HepG2 (cell line): ENCODE measurements around the gene TGM2. TPM values are rescaled to one million over a fixed set of nuclear protein-coding genes. Genes with fewer than 3 reads are reported as not detected.

Experiments used
- ATAC-seq: fragments of 200-7000 bp; cut with Tn5 transposase; 3 replicates; pipeline ENCODE4 v1.9.1; 2020; ENCODE audit warnings: mild to moderate bottlenecking, moderate library complexity
- BruUV-seq: library from RNA; stranded (reverse); fragments of 400-500 nt; replicated peaks from 2 replicates; lab custom pipeline; 2021; lab: Mats Ljungman, UMichigan
- CTCF ChIA-PET: fragments of 300-600 bp; formaldehyde crosslinking; extraction: SDS; loops from one replicate; lab custom pipeline; 2021; ENCODE audit warnings: low total read pairs, inconsistent platforms, low intra/inter-chr PET ratio; lab: Yijun Ruan, JAX
- POLR2A ChIA-PET: fragments of 350-600 bp; sonication (Branson Sonifier 250); formaldehyde crosslinking; loops from one replicate; lab custom pipeline; 2020; ENCODE audit warnings: antibody characterized with exemption, inconsistent platforms; lab: Yijun Ruan, JAX
- DNase-seq: peaks from one replicate; pipeline ENCODE4 v3.0.0-alpha.2; 2015; ENCODE audit warnings: low spot score
- FAIRE-seq: peaks from 3 replicates; lab custom pipeline; 2011; peaks lifted over from hg19 to GRCh38; lab: Jason Lieb, UNC
- H2AFZ ChIP-seq: one replicate; pipeline ENCODE4 v1.6.1; 2011; ENCODE audit warnings: low read length, inconsistent platforms
- H3K27ac ChIP-seq: fragments of 300-600 bp; 3 replicates; pipeline ENCODE4 v1.8.0; 2011; ENCODE audit warnings: mixed run types, mild to moderate bottlenecking, mixed read lengths, low read length, inconsistent platforms; ENCODE audit not compliant: insufficient read depth; ENCODE audit errors: extremely low read length
- H3K27me3 ChIP-seq, 2 experiments: fragments of 200-600 bp in 1 of 2; 2 replicates in 1 of 2; 3 replicates in 1 of 2; pipeline versions ENCODE4 v1.6.0 to v1.8.0; 2011; ENCODE audit warnings: low read length in 2 of 2, mild to moderate bottlenecking in 2 of 2, moderate library complexity in 2 of 2, inconsistent platforms in 1 of 2; ENCODE audit not compliant: insufficient read depth in 2 of 2, control insufficient read depth in 1 of 2
- H3K36me3 ChIP-seq, 2 experiments: fragments of 200-600 bp in 1 of 2; replicated peaks in 1 of 2; 2 replicates in 1 of 2; 3 replicates in 1 of 2; pipeline versions ENCODE4 v1.5.1 to v1.8.0; 2011; ENCODE audit warnings: low read length in 2 of 2, inconsistent platforms in 1 of 2; ENCODE audit not compliant: insufficient read depth in 2 of 2, control insufficient read depth in 1 of 2
- H3K4me1 ChIP-seq: 2 replicates; pipeline ENCODE4 v1.5.1; 2012; ENCODE audit warnings: low read length, inconsistent platforms; ENCODE audit not compliant: insufficient read depth
- H3K4me2 ChIP-seq: 2 replicates; pipeline ENCODE4 v1.6.0; 2011; ENCODE audit warnings: low read depth, low read length, inconsistent platforms
- H3K4me3 ChIP-seq, 3 experiments: fragments of 200-600 bp in 1 of 3; sonication (generic), shearing (Covaris generic) in 1 of 3; replicated peaks in 1 of 3; 2 replicates each; pipeline ENCODE4 v1.5.1; 2011 to 2016; ENCODE audit warnings: low read length in 3 of 3, inconsistent platforms in 2 of 3, low read depth in 2 of 3, mild to moderate bottlenecking in 2 of 3, control low read depth in 1 of 3, mixed read lengths in 1 of 3; ENCODE audit not compliant: insufficient read depth in 1 of 3
- H3K79me2 ChIP-seq: one replicate; pipeline ENCODE4 v1.6.1; 2011; ENCODE audit warnings: low read length, inconsistent platforms; ENCODE audit not compliant: insufficient read depth
- H3K9ac ChIP-seq: 2 replicates; pipeline ENCODE4 v1.6.0; 2011; ENCODE audit warnings: mild to moderate bottlenecking, low read depth, low read length, inconsistent platforms; ENCODE audit not compliant: insufficient read depth
- H3K9me3 ChIP-seq: 2 replicates; pipeline ENCODE4 v1.5.1; 2012; ENCODE audit warnings: mild to moderate bottlenecking, low read length
- H4K20me1 ChIP-seq: 2 replicates; pipeline ENCODE4 v1.6.0; 2011; ENCODE audit warnings: inconsistent platforms, mild to moderate bottlenecking, low read length, moderate library complexity; ENCODE audit not compliant: insufficient read depth
- CBFB ChIP-seq: sonication (generic); formaldehyde crosslinking; IDR thresholded peaks from 2 replicates; pipeline ENCODE4 v1.4.0; 2020; ENCODE audit warnings: missing genetic modification reagents
- EHMT2 ChIP-seq: fragments of 200-600 bp; sonication (generic); IDR thresholded peaks from 2 replicates; pipeline ENCODE4 v1.7.0; 2017; ENCODE audit warnings: antibody characterized with exemption, low read depth, low read length, borderline replicate concordance
- KLF11 ChIP-seq: IDR thresholded peaks from 2 replicates; pipeline ENCODE4 v1.6.1; 2016; ENCODE audit warnings: missing compliant biosample characterization
- MZF1 ChIP-seq: sonication (generic); formaldehyde crosslinking; IDR thresholded peaks from 2 replicates; pipeline ENCODE4 v1.8.1; 2023; ENCODE audit warnings: mild to moderate bottlenecking, missing genetic modification reagents, borderline replicate concordance
- POLR2AphosphoS5 ChIP-seq: IDR thresholded peaks from 2 replicates; pipeline ENCODE4 v1.6.1; 2012; ENCODE audit warnings: low read depth, low read length
- RELA ChIP-seq: sonication (generic); formaldehyde crosslinking; IDR thresholded peaks from 2 replicates; pipeline ENCODE4 v1.4.0; 2020; ENCODE audit warnings: missing genetic modification reagents
- SALL2 ChIP-seq: sonication (generic); formaldehyde crosslinking; IDR thresholded peaks from 2 replicates; pipeline ENCODE4 v1.8.1; 2023; ENCODE audit warnings: mild to moderate bottlenecking, missing genetic modification reagents, inconsistent platforms
- ZNF564 ChIP-seq: sonication (generic); formaldehyde crosslinking; IDR thresholded peaks from 2 replicates; pipeline ENCODE4 v1.8.1; 2023; ENCODE audit warnings: mild to moderate bottlenecking, missing genetic modification reagents
- ZSCAN29 ChIP-seq: sonication (generic); formaldehyde crosslinking; conservative IDR thresholded peaks from 2 replicates; pipeline ENCODE4 v1.4.0; 2020; ENCODE audit warnings: mild to moderate bottlenecking, missing genetic modification reagents
- WGBS: methylation state at CpG from one replicate; pipeline ENCODE4 v1.1.6; 2017; ENCODE audit warnings: low lambda C conversion rate; 5-methylcytosine and 5-hydroxymethylcytosine counted together
- in situ Hi-C: cut with HindIII; loops from 2 replicates; pipeline ENCODE4 v1.10.0; 2017; ENCODE audit warnings: low pct_unique_long_range_greater_than_20kb; ENCODE audit not compliant: extremely low pct_ligation_motif_present
- intact Hi-C: fragments of 100-400 bp; cut with micrococcal nuclease; formaldehyde crosslinking; loops from one replicate; pipeline ENCODE4 v1.10.0; 2022; ENCODE audit not compliant: unreplicated experiment
- polyA plus RNA-seq, 8 experiments: library from polyadenylated mRNA; depleted of rRNA in 3 of 8; stranded (reverse) in 7 of 8; unstranded in 1 of 8; fragments of >200 nt; fragmentation: Illumina TruSeq in 4 of 8; extraction: Trizol in 4 of 8; gene quantifications; 2 replicates each; pipeline versions ENCODE4 v1.2.1 to v1.2.3, GENCODE V29; 2011 to 2016; ENCODE audit warnings: low read depth in 4 of 8, missing spikeins in 1 of 8, mixed read lengths in 1 of 8; ENCODE audit not compliant: insufficient read depth in 1 of 8
- total RNA-seq, 5 experiments: library from RNA; depleted of rRNA; stranded (reverse); fragments of >200 nt; fragmentation: Illumina TruSeq; extraction: Trizol; gene quantifications; 2 replicates each; pipeline ENCODE4 v1.2.3, GENCODE V29; 2016; ENCODE audit warnings: low read depth in 1 of 5
- TF ChIP-seq, protein P1 (sequence below): sonication (generic); formaldehyde crosslinking; conservative IDR thresholded peaks from 2 replicates; pipeline ENCODE4 v1.8.1; 2023; ENCODE audit warnings: missing genetic modification reagents

The TGM2 gene
- total and polyA plus RNA-seq, 2 of the 13 experiments (the other 11 are each of a cell fraction or from before 2014, with no cell fraction given) = 4.2 to 46.4 TPM

DNA sequence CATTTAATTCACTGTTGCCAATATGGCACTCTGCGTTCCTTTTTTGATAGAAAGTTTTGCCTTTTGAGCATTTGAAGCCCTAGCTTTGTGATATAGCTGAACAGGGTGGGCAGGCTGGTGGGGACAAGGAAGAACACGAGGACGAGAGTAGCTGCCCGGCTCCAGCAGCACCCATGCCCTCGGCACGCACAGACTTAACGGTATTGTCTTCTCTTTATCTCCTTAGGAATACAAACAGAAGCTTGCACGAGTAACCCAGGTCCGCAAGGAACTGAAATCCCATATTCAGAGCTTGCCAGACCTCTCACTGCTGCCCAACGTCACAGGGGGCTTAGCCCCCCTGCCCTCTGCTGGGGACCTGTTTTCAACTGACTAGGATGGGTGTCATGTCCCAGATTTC lies 75.6 kb downstream of the TGM2 start:
- ATAC-seq (no peak), FAIRE-seq (no peak), DNase-seq (no peak)
- WGBS = 98% methylated on average over 10 of the region's 10 CpGs
- H3K27ac ChIP-seq = no peak overlapping the region
- peaks cover 4% of the 10 kb centered on the region for H3K79me2 ChIP-seq
- no peaks in the 10 kb centered on the region for H4K20me1 ChIP-seq
- no peak overlapping the region for H3K9ac ChIP-seq
- in situ Hi-C loops (no loop called here), intact Hi-C loops (no loop called here)
- H3K27me3 ChIP-seq = no peaks in the 10 kb centered on the region
- POLR2A ChIA-PET = interaction anchor here (1.3 kb wide), 1 partner anchor 54 kb away, joined by 3 read pairs; no protein-coding TSS in a partner anchor
- CTCF ChIA-PET = no interaction called here
- H3K4me1 ChIP-seq = peaks cover 42% of the 10 kb centered on the region
- H3K36me3 ChIP-seq = peaks cover 41 to 73% of the 10 kb centered on the region in 2 experiments
- H3K9me3 ChIP-seq = no peaks in the 10 kb centered on the region
- TF ChIP-seq MZF1 (CRISPR knock-in tag) (no peak), EHMT2 (no peak), POLR2AphosphoS5 (no peak), RELA (no peak), KLF11 (CRISPR knock-in tag) (no peak), ZNF564 (CRISPR knock-in tag) (no peak), CBFB (CRISPR knock-in tag) (no peak), ZSCAN29 (CRISPR knock-in tag) (no peak), SALL2 (CRISPR knock-in tag) (no peak)
- TF ChIP-seq, protein P1, sequence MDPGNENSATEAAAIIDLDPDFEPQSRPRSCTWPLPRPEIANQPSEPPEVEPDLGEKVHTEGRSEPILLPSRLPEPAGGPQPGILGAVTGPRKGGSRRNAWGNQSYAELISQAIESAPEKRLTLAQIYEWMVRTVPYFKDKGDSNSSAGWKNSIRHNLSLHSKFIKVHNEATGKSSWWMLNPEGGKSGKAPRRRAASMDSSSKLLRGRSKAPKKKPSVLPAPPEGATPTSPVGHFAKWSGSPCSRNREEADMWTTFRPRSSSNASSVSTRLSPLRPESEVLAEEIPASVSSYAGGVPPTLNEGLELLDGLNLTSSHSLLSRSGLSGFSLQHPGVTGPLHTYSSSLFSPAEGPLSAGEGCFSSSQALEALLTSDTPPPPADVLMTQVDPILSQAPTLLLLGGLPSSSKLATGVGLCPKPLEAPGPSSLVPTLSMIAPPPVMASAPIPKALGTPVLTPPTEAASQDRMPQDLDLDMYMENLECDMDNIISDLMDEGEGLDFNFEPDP (CRISPR knock-in tag) = no peak
- H3K4me3 ChIP-seq = no peak overlapping the region
- BruUV-seq = no TSS peak
- no peak overlapping the region for H3K4me2 ChIP-seq
- no peak overlapping the region for H2AFZ ChIP-seq
